Common myeloid progenitor, CD34-positive (primary cell): ENCODE data around the gene DHX8.
"Not testable (repeated sequence)": the region's sequence is repeated elsewhere in the genome, so short reads cannot be mapped to it uniquely, and the experiment has no call there.

Experiments used
- CTCF ChIA-PET: fragments of 350-600 bp; sonication (Branson Sonifier 250); formaldehyde crosslinking; loops from one replicate; lab custom pipeline; 2021; ENCODE audit warnings: antibody characterized with exemption; lab: Charles Lee
- POLR2A ChIA-PET: fragments of 350-600 bp; sonication (Branson Sonifier 250); formaldehyde crosslinking; loops from one replicate; lab custom pipeline; 2021; ENCODE audit warnings: antibody characterized with exemption; lab: Charles Lee
- DNase-seq, 3 donors: peaks; one replicate each; pipeline versions ENCODE4 v3.0.0 to v3.0.0-alpha.2; 2013
- H3K27ac ChIP-seq, 2 experiments: 1 replicate in 1 of 2; 2 replicates in 1 of 2; pipeline ENCODE4 v1.7.0; 2013; ENCODE audit warnings: inconsistent platforms in 2 of 2, low read length in 2 of 2, mild to moderate bottlenecking in 2 of 2, low read depth in 1 of 2, moderate library complexity in 1 of 2; ENCODE audit not compliant: severe bottlenecking in 2 of 2, insufficient read depth in 1 of 2, poor library complexity in 1 of 2
- H3K27me3 ChIP-seq, 5 experiments: replicated peaks in 2 of 5; 1 replicate in 3 of 5; 2 replicates in 2 of 5; pipeline versions ENCODE4 v1.6.1 to v1.7.0; 2013; ENCODE audit warnings: low read length in 4 of 5, mild to moderate bottlenecking in 2 of 5, moderate library complexity in 2 of 5, inconsistent platforms in 1 of 5; ENCODE audit not compliant: insufficient read depth in 5 of 5, control insufficient read depth in 4 of 5
- H3K36me3 ChIP-seq, 4 experiments: 1 replicate in 2 of 4; 2 replicates in 2 of 4; pipeline versions ENCODE4 v1.6.1 to v1.7.0; 2013; ENCODE audit warnings: low read length in 3 of 4, control low read depth in 1 of 4, mild to moderate bottlenecking in 1 of 4; ENCODE audit not compliant: control insufficient read depth in 4 of 4, insufficient read depth in 4 of 4
- H3K4me1 ChIP-seq, 4 experiments: 1 replicate in 3 of 4; 2 replicates in 1 of 4; pipeline versions ENCODE4 v1.6.1 to v1.7.1; 2013; ENCODE audit warnings: low read length in 3 of 4, mild to moderate bottlenecking in 3 of 4, control low read depth in 1 of 4, inconsistent platforms in 1 of 4, moderate library complexity in 1 of 4; ENCODE audit not compliant: control insufficient read depth in 4 of 4, insufficient read depth in 4 of 4; ENCODE audit errors: control extremely low read depth in 1 of 4
- H3K4me3 ChIP-seq, 7 experiments: 1 replicate in 4 of 7; 2 replicates in 3 of 7; pipeline versions ENCODE4 v1.5.1 to v1.7.0; 2013; ENCODE audit warnings: mild to moderate bottlenecking in 7 of 7, low read length in 6 of 7, moderate library complexity in 6 of 7, inconsistent platforms in 2 of 7, low read depth in 2 of 7, control low read depth in 1 of 7; ENCODE audit not compliant: insufficient read depth in 4 of 7, control insufficient read depth in 1 of 7; ENCODE audit errors: extremely low read depth in 1 of 7
- H3K9me3 ChIP-seq, 5 experiments: 1 replicate in 4 of 5; 2 replicates in 1 of 5; pipeline versions ENCODE4 v1.6.1 to v1.7.1; 2013; ENCODE audit warnings: low read length in 4 of 5, mild to moderate bottlenecking in 2 of 5, inconsistent platforms in 1 of 5, low read depth in 1 of 5, moderate library complexity in 1 of 5; ENCODE audit not compliant: control insufficient read depth in 4 of 5, insufficient read depth in 2 of 5; ENCODE audit errors: control extremely low read depth in 1 of 5
- WGBS: methylation state at CpG from one replicate; pipeline ENCODE4 v1.1.5; 2013; ENCODE audit not compliant: insufficient coverage; 5-methylcytosine and 5-hydroxymethylcytosine counted together

The DHX8 gene

DNA sequence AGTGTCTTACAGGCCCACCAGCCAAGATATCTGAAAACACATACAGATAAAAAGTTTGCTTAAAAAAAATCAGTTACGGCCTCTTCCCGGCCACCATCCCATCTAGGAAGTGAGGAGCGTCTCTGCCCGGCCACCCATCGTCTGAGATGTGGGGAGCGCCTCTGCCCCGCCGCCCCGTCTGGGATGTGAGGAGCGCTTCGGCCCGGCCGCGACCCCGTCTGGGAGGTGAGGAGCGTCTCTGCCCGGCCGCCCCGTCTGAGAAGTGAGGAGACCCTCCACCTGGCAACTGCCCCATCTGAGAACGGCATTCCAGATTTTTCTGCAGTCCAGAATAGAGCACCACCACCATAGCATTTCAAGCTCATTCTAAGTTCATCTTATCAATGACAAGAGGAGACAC lies 33.0 kb upstream of the DHX8 start:
- H3K36me3 ChIP-seq, DNase-seq, H3K4me3 ChIP-seq, H3K27me3 ChIP-seq, CTCF ChIA-PET, POLR2A ChIA-PET, H3K4me1 ChIP-seq, H3K27ac ChIP-seq, H3K9me3 ChIP-seq: not testable (repeated sequence)
- 100% methylated on average over 6 of the region's 20 CpGs for WGBS

DNA sequence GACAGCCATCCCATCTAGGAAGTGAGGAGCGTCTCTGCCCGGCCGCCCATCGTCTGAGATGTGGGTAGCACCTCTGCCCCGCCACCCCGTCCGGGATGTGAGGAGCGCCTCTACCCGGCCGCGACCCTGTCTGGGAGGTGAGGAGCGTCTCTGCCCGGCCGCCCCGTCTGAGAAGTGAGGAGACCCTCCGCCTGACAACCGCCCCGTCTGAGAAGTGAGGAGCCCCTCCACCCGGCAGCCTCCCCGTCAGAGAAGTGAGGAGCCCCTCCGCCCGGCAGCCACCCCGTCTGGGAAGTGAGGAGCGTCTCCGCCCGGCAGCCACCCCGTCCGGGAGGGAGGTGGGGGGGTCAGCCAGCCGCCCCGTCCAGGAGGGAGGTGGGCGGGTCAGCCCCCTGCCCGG lies 32.0 kb upstream of the DHX8 start:
- H3K9me3 ChIP-seq, CTCF ChIA-PET, H3K36me3 ChIP-seq, H3K4me1 ChIP-seq, H3K4me3 ChIP-seq, DNase-seq, H3K27me3 ChIP-seq, H3K27ac ChIP-seq, POLR2A ChIA-PET: not testable (repeated sequence)
- WGBS: over 99% methylated on average over 20 of the region's 32 CpGs

DNA sequence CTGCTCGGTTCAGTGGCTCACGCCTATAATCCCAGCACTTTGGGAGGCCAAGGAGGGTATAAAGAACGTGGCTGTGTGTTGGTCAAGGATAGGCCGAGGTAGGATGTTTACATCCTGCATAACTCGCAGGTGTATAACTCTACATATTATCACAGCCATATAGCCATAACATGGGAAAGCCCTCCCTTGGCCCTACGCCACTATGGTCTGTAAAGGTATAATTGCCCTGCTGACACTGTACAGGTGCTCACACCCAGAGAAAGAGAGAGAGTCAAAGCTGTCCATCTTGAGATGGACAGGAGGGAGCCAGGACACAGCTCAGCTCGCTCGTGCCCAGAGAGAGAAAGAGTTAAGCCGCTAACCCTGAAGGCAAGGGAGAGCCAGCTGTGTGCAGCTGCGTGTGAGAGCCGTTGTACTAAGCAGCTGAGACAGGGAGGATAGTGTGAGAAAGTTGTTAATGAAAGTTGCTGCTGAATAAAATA lies 30.4 kb upstream of the DHX8 start:
- peaks cover 0 to 6% (median 0%) of the 10 kb centered on the region in 4 experiments for H3K4me1 ChIP-seq
- no peaks in the 10 kb centered on the region for H3K9me3 ChIP-seq
- no peak overlapping the region for H3K4me3 ChIP-seq
- no peak overlapping the region for H3K27ac ChIP-seq
- H3K27me3 ChIP-seq: peaks cover 0 to 3% (median 0%) of the 10 kb centered on the region in 5 experiments
- no peak for DNase-seq
- 88% methylated on average over 7 of the region's 11 CpGs for WGBS
- no peaks in the 10 kb centered on the region for H3K36me3 ChIP-seq
- ChIA-PET POLR2A (no interaction called here), CTCF (no interaction called here)

DNA sequence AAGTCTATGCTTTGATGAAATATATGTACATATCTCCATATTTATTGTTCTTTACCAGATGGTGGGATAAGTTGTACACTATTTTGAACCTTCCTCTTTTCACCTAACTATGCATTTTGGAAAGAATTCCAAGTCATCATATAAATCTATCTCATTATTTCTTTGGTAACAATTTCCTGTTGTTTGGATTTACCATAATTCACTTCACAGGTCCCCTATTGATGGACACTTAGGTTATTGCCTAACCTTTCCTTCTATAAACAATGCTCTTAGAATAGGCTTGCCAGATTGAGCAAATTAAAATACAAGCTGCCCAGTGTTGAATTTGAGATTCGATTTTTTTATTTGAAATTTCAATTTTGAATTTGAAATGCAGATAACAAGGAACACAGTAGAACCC lies 28.9 kb upstream of the DHX8 start:
- POLR2A ChIA-PET: no interaction called here
- no peak for DNase-seq
- Histone ChIP-seq H3K36me3 (no peaks in the 10 kb centered on the region), H3K4me1 (peaks cover 0 to 6% (median 0%) of the 10 kb centered on the region in 4 experiments), H3K27me3 (peaks cover 0 to 3% (median 0%) of the 10 kb centered on the region in 5 experiments), H3K4me3 (no peak overlapping the region), H3K27ac (no peak overlapping the region), H3K9me3 (no peaks in the 10 kb centered on the region)
- CTCF ChIA-PET: interaction anchor here (0.7 kb wide), 1 partner anchor 12 kb away, joined by 3 read pairs; no protein-coding TSS in a partner anchor
- no CpG with 5 or more reads among the region's 1 CpG for WGBS

DNA sequence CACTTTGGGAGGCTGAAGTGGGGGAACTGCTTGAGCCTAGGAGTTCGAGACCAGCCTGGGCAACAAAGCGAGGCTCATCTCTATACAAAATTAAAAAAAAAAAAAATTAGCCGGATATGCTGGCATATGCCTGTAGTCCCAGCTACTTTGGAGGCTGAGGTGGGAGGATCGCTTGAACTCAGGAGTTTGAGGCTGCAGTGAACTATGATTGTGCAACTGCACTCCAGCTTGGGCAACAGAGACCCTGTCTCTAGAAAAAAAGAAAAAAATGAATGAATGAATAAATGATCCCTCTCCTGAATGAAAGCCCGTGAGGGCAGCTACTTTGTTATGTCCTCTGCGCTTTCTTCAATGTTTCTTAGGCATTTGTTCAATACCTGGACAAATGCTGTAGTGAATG lies 27.7 kb upstream of the DHX8 start:
- 100% methylated on average over 3 of the region's 6 CpGs for WGBS
- no peak for DNase-seq
- H3K27me3 ChIP-seq: peaks cover 0 to 3% (median 0%) of the 10 kb centered on the region in 5 experiments
- H3K9me3 ChIP-seq: no peaks in the 10 kb centered on the region
- ChIA-PET POLR2A (no interaction called here), CTCF (interaction anchor here (1.1 to 1.9 kb wide), 2 partner anchors 9 to 23 kb away, joined by 3 to 5 read pairs; no protein-coding TSS in a partner anchor)
- H3K4me1 ChIP-seq: peaks cover 0 to 6% (median 0%) of the 10 kb centered on the region in 4 experiments
- no peaks in the 10 kb centered on the region for H3K36me3 ChIP-seq
- H3K4me3 ChIP-seq: no peak overlapping the region
- H3K27ac ChIP-seq: no peak overlapping the region

DNA sequence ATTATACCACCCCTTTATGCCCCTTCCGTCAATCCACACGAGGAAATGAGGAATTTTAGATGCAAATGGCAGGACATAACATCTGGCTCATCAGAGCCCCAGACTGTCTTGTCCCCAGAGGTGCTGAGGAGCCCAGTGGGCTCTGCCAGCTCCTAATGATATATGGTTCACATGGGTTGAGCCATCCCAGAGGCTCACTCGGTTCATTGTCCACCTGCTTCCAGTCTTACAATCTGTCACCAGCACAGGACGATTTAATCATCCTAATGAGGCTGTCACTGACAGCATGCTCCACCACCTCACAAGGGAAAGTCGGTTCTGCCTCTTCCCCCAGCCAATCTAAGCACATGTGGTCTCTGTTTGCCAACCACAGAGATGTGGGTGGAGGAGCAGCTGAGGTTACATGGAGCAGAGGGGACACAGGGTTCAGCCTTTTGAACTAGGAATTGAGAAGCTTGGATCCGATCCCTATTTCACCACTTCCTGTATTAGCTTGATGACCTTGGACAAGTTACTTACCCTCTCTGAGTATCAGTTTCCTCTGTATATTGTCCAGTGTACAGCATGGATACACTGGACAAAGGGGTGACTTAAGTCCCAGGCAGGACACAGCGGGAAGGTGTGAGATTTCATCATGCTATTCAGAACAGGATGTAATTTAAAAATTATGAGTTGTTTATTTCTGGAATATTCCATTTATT lies 27.0 kb upstream of the DHX8 start:
- Histone ChIP-seq H3K4me1 (peaks cover 0 to 6% (median 0%) of the 10 kb centered on the region in 4 experiments), H3K4me3 (no peak overlapping the region), H3K9me3 (no peaks in the 10 kb centered on the region), H3K27ac (no peak overlapping the region), H3K36me3 (no peaks in the 10 kb centered on the region), H3K27me3 (peaks cover 0 to 3% (median 0%) of the 10 kb centered on the region in 5 experiments)
- CTCF ChIA-PET: interaction anchor here (1.1 to 1.9 kb wide), 2 partner anchors 10 to 23 kb away, joined by 3 to 5 read pairs; no protein-coding TSS in a partner anchor
- POLR2A ChIA-PET: no interaction called here
- DNase-seq: peak in 2 of 3 donors; percentile 35 to 49
- 50% methylated on average over 6 of the region's 7 CpGs for WGBS

DNA sequence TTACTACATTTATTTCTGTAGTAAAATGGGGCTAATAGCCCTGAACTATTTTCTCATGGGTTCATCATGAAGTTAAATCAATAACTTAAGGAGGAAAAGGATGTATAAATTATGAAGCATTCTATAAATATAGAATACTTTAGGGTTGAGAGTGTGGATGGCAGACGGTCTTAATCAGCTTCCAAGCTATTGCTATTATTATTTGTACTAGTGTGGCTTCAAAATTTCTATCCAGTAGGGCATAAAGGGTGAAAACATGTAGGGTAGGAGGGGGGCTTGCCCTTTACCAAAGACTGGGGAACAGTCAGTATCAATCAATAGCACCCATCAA lies 26.4 kb upstream of the DHX8 start:
- CTCF ChIA-PET: interaction anchor here (1.9 kb wide), 1 partner anchor 10 kb away, joined by 5 read pairs; no protein-coding TSS in a partner anchor

More for the DNA sequence above, 26.4 kb upstream of the DHX8 start:
- peaks cover 0 to 6% (median 0%) of the 10 kb centered on the region in 4 experiments for H3K4me1 ChIP-seq
- no peak overlapping the region for H3K4me3 ChIP-seq
- H3K27ac ChIP-seq: no peak overlapping the region
- no peaks in the 10 kb centered on the region for H3K9me3 ChIP-seq
- H3K27me3 ChIP-seq: peaks cover 0 to 3% (median 0%) of the 10 kb centered on the region in 5 experiments
- POLR2A ChIA-PET: no interaction called here
- WGBS: no CpG with 5 or more reads among the region's 1 CpG
- H3K36me3 ChIP-seq: no peaks in the 10 kb centered on the region
- no peak for DNase-seq
